MM.1S (cell line): ENCODE measurements around the gene IL27RA.
A peak's percentile ranks its signal among the peaks of the same experiment; 100 is the strongest.
"Not testable (repeated sequence)": the region's sequence is repeated elsewhere in the genome, so short reads cannot be mapped to it uniquely, and the experiment has no call there.

Source experiments
- DNase-seq: peaks from one replicate; pipeline ENCODE4 v3.0.0-alpha.2; 2015
- H2AFZ ChIP-seq: fragments of 300-600 bp; sonication (generic); 2 replicates; pipeline ENCODE4 v1.6.0; 2016; ENCODE audit warnings: antibody characterized with exemption, low read length
- H3F3A ChIP-seq: fragments of 300-600 bp; sonication (generic); 2 replicates; pipeline ENCODE4 v1.6.1; 2016; ENCODE audit warnings: mild to moderate bottlenecking, antibody characterized with exemption, low read length, moderate library complexity, mixed read lengths; ENCODE audit not compliant: insufficient read depth
- H3K27ac ChIP-seq: fragments of 300-600 bp; sonication (generic); 2 replicates; pipeline ENCODE4 v1.5.1; 2016; ENCODE audit warnings: mild to moderate bottlenecking, low read length
- H3K27me3 ChIP-seq: fragments of 300-600 bp; sonication (generic); replicated peaks from 2 replicates; pipeline ENCODE4 v1.6.0; 2016; ENCODE audit warnings: low read length; ENCODE audit not compliant: insufficient read depth
- H3K36me3 ChIP-seq: fragments of 300-600 bp; sonication (generic); replicated peaks from 2 replicates; pipeline ENCODE4 v1.6.1; 2016; ENCODE audit warnings: mild to moderate bottlenecking, low read length, mixed read lengths; ENCODE audit not compliant: insufficient read depth
- H3K4me1 ChIP-seq: fragments of 300-600 bp; sonication (generic); 2 replicates; pipeline ENCODE4 v1.6.1; 2016; ENCODE audit warnings: low read length, mixed read lengths
- H3K4me2 ChIP-seq: fragments of 300-600 bp; sonication (generic); 2 replicates; pipeline ENCODE4 v1.6.0; 2016; ENCODE audit warnings: low read depth, low read length
- H3K4me3 ChIP-seq: fragments of 300-600 bp; sonication (generic); 2 replicates; pipeline ENCODE4 v1.5.1; 2016; ENCODE audit warnings: low read length, mixed read lengths
- H3K79me2 ChIP-seq: fragments of 300-600 bp; sonication (generic); 2 replicates; pipeline ENCODE4 v1.6.1; 2016; ENCODE audit warnings: mixed run types, low read length, mixed read lengths
- H3K9ac ChIP-seq: fragments of 300-600 bp; sonication (generic); 2 replicates; pipeline ENCODE4 v1.6.1; 2016; ENCODE audit warnings: low read length, mixed read lengths
- H3K9me2 ChIP-seq: fragments of 300-600 bp; sonication (generic); replicated peaks from 2 replicates; pipeline ENCODE4 v1.6.1; 2016; ENCODE audit warnings: mild to moderate bottlenecking, low read length, mixed read lengths; ENCODE audit not compliant: insufficient read depth
- H3K9me3 ChIP-seq: fragments of 300-600 bp; sonication (generic); replicated peaks from 2 replicates; pipeline ENCODE4 v1.6.1; 2016; ENCODE audit warnings: mild to moderate bottlenecking, low read length, mixed read lengths; ENCODE audit not compliant: insufficient read depth
- H4K20me1 ChIP-seq: fragments of 300-600 bp; sonication (generic); 2 replicates; pipeline ENCODE4 v1.6.1; 2016; ENCODE audit warnings: mild to moderate bottlenecking, low read length, moderate library complexity, mixed read lengths; ENCODE audit not compliant: insufficient read depth
- EZH2 ChIP-seq: fragments of 300-600 bp; sonication (generic); optimal IDR thresholded peaks from 2 replicates; pipeline ENCODE3; 2017; ENCODE audit warnings: low read depth, mild to moderate bottlenecking, antibody characterized with exemption, low read length, mixed read lengths
- EZH2phosphoT487 ChIP-seq: fragments of 300-600 bp; sonication (generic); IDR thresholded peaks from 2 replicates; pipeline ENCODE4 v1.6.1; 2018; ENCODE audit warnings: antibody characterized with exemption, low read length
- TF ChIP-seq, protein P1 (sequence below): fragments of 300-600 bp; sonication (generic); IDR thresholded peaks from 2 replicates; pipeline ENCODE4 v1.5.1; 2016; ENCODE audit warnings: antibody characterized with exemption, low read length, mixed read lengths

Gene IL27RA

GRCh38 chr19:14048443-14049153 lies 17.0 kb downstream of the IL27RA start:
- Histone ChIP-seq H3K27me3 (no peaks in the 10 kb centered on the region), H3K9me3 (no peaks in the 10 kb centered on the region), H3K4me1 (no peaks in the 10 kb centered on the region), H2AFZ (no peak overlapping the region), H4K20me1 (no peaks in the 10 kb centered on the region), H3K36me3 (no peaks in the 10 kb centered on the region), H3K27ac (no peak overlapping the region), H3K9me2 (no peaks in the 10 kb centered on the region), H3F3A (no peaks in the 10 kb centered on the region), H3K4me2 (no peak overlapping the region), H3K79me2 (no peaks in the 10 kb centered on the region), H3K4me3 (no peak overlapping the region), H3K9ac (no peak overlapping the region)
- peak; percentile 51 for DNase-seq
- TF ChIP-seq, protein P1, sequence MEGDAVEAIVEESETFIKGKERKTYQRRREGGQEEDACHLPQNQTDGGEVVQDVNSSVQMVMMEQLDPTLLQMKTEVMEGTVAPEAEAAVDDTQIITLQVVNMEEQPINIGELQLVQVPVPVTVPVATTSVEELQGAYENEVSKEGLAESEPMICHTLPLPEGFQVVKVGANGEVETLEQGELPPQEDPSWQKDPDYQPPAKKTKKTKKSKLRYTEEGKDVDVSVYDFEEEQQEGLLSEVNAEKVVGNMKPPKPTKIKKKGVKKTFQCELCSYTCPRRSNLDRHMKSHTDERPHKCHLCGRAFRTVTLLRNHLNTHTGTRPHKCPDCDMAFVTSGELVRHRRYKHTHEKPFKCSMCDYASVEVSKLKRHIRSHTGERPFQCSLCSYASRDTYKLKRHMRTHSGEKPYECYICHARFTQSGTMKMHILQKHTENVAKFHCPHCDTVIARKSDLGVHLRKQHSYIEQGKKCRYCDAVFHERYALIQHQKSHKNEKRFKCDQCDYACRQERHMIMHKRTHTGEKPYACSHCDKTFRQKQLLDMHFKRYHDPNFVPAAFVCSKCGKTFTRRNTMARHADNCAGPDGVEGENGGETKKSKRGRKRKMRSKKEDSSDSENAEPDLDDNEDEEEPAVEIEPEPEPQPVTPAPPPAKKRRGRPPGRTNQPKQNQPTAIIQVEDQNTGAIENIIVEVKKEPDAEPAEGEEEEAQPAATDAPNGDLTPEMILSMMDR = peak; percentile 97
- TF ChIP-seq EZH2phosphoT487 = no peak

- no peak overlapping the region for H3K27ac ChIP-seq
- H4K20me1 ChIP-seq = no peaks in the 10 kb centered on the region
- no peaks in the 10 kb centered on the region for H3K9me3 ChIP-seq
- no peaks in the 10 kb centered on the region for H3F3A ChIP-seq
- H3K9me2 ChIP-seq = no peaks in the 10 kb centered on the region
- no peaks in the 10 kb centered on the region for H3K4me1 ChIP-seq
- no peaks in the 10 kb centered on the region for H3K79me2 ChIP-seq
- H3K27me3 ChIP-seq = peaks cover 8% of the 10 kb centered on the region; the same call in 1 of the 2 replicates
- H3K4me2 ChIP-seq = no peak overlapping the region
- no peak overlapping the region for H2AFZ ChIP-seq
- H3K36me3 ChIP-seq = no peaks in the 10 kb centered on the region
- no peak for DNase-seq
- no peak for TF ChIP-seq EZH2
- no peak overlapping the region for H3K4me3 ChIP-seq
- no peak overlapping the region for H3K9ac ChIP-seq
Measured at GRCh38 chr19:14050512-14050911, 18.9 kb downstream of the IL27RA start.

GRCh38 chr19:14050961-14051360 lies 19.4 kb downstream of the IL27RA start:
- not testable (repeated sequence) for H2AFZ ChIP-seq, H3K27ac ChIP-seq, DNase-seq, H3K27me3 ChIP-seq, H3K4me1 ChIP-seq, H3F3A ChIP-seq, H3K9me2 ChIP-seq, H3K36me3 ChIP-seq, H3K9ac ChIP-seq, H4K20me1 ChIP-seq, H3K4me2 ChIP-seq, H3K9me3 ChIP-seq, H3K79me2 ChIP-seq, H3K4me3 ChIP-seq

- no peaks in the 10 kb centered on the region for H3K9me2 ChIP-seq
- H4K20me1 ChIP-seq = no peaks in the 10 kb centered on the region
- H2AFZ ChIP-seq = no peak overlapping the region
- H3K27me3 ChIP-seq = peaks cover 8% of the 10 kb centered on the region; the same call in 1 of the 2 replicates
- H3K9ac ChIP-seq = no peak overlapping the region
- no peak for TF ChIP-seq EZH2
- TF ChIP-seq, protein P1 = no peak
- TF ChIP-seq EZH2phosphoT487 = no peak
- H3F3A ChIP-seq = no peaks in the 10 kb centered on the region
- no peak overlapping the region for H3K4me3 ChIP-seq
- no peaks in the 10 kb centered on the region for H3K9me3 ChIP-seq
- H3K27ac ChIP-seq = no peak overlapping the region
- DNase-seq = no peak
- H3K4me2 ChIP-seq = no peak overlapping the region
- H3K79me2 ChIP-seq = no peaks in the 10 kb centered on the region
- no peaks in the 10 kb centered on the region for H3K4me1 ChIP-seq
- no peaks in the 10 kb centered on the region for H3K36me3 ChIP-seq
Measured at GRCh38 chr19:14051980-14052379, 20.4 kb downstream of the IL27RA start.
